ENCODE data around the gene PCDHGC3.

GRCh38 chr5:141490771-141491170 is 15.0 kb downstream of the PCDHGC3 start:
- TF ChIP-seq, protein P1, sequence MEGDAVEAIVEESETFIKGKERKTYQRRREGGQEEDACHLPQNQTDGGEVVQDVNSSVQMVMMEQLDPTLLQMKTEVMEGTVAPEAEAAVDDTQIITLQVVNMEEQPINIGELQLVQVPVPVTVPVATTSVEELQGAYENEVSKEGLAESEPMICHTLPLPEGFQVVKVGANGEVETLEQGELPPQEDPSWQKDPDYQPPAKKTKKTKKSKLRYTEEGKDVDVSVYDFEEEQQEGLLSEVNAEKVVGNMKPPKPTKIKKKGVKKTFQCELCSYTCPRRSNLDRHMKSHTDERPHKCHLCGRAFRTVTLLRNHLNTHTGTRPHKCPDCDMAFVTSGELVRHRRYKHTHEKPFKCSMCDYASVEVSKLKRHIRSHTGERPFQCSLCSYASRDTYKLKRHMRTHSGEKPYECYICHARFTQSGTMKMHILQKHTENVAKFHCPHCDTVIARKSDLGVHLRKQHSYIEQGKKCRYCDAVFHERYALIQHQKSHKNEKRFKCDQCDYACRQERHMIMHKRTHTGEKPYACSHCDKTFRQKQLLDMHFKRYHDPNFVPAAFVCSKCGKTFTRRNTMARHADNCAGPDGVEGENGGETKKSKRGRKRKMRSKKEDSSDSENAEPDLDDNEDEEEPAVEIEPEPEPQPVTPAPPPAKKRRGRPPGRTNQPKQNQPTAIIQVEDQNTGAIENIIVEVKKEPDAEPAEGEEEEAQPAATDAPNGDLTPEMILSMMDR (IDR thresholded peaks at IDR 0.05; ENCODE audit: insufficient read depth, low read length), result no peak
- no peak for TF ChIP-seq POLR2AphosphoS5 (IDR thresholded peaks at IDR 0.05; ENCODE audit: low read depth)
- no peak for TF ChIP-seq GABPA (IDR thresholded peaks at IDR 0.05; ENCODE audit: low read depth)
- TF ChIP-seq, protein P2, sequence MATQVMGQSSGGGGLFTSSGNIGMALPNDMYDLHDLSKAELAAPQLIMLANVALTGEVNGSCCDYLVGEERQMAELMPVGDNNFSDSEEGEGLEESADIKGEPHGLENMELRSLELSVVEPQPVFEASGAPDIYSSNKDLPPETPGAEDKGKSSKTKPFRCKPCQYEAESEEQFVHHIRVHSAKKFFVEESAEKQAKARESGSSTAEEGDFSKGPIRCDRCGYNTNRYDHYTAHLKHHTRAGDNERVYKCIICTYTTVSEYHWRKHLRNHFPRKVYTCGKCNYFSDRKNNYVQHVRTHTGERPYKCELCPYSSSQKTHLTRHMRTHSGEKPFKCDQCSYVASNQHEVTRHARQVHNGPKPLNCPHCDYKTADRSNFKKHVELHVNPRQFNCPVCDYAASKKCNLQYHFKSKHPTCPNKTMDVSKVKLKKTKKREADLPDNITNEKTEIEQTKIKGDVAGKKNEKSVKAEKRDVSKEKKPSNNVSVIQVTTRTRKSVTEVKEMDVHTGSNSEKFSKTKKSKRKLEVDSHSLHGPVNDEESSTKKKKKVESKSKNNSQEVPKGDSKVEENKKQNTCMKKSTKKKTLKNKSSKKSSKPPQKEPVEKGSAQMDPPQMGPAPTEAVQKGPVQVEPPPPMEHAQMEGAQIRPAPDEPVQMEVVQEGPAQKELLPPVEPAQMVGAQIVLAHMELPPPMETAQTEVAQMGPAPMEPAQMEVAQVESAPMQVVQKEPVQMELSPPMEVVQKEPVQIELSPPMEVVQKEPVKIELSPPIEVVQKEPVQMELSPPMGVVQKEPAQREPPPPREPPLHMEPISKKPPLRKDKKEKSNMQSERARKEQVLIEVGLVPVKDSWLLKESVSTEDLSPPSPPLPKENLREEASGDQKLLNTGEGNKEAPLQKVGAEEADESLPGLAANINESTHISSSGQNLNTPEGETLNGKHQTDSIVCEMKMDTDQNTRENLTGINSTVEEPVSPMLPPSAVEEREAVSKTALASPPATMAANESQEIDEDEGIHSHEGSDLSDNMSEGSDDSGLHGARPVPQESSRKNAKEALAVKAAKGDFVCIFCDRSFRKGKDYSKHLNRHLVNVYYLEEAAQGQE (IDR thresholded peaks at IDR 0.05; ENCODE audit: insufficient replicate concordance, low read depth), result no peak

Data from HL-60 (cell line).